Measurements from ENCODE around the gene APC2.
"Not testable (repeated sequence)": the region's sequence is repeated elsewhere in the genome, so short reads cannot be mapped to it uniquely, and the experiment has no call there.

Gene APC2

GRCh38 chr19:1491114-1491848 is 41.4 kb downstream of the APC2 start, which contains the start of gene REEP6:
TSS of gene REEP6 (plus strand) at chr19:1491181. CDS start at chr19:1491270, 89 bp downstream.
- H3K27ac ChIP-seq, result no peak within 1 kb of the TSS
- DNase-seq (ENCODE audit: low read depth, low spot score), result no peak

- DNase-seq (ENCODE audit: low read depth, low spot score), result no peak
- H3K27ac ChIP-seq, result no peak overlapping the region
Observed at GRCh38 chr19:1491849-1492170, 41.9 kb downstream of the APC2 start.

- no peak for DNase-seq (ENCODE audit: low read depth, low spot score)
- H3K27ac ChIP-seq, result no peak overlapping the region
Observed at GRCh38 chr19:1492474-1493006, 42.6 kb downstream of the APC2 start.

GRCh38 chr19:1494115-1494815 is 44.3 kb downstream of the APC2 start:
- no peak for DNase-seq (ENCODE audit: low read depth, low spot score)

GRCh38 chr19:1495051-1495798 is 45.3 kb downstream of the APC2 start:
- no peak for DNase-seq (ENCODE audit: low read depth, low spot score)
- H3K27ac ChIP-seq, result no peak overlapping the region

More at GRCh38 chr19:1494115-1494815, 44.3 kb downstream of the APC2 start:
- H3K27ac ChIP-seq, result no peak overlapping the region

- H3K27ac ChIP-seq, result no peak overlapping the region
- DNase-seq (ENCODE audit: low read depth, low spot score), result no peak
Observed at GRCh38 chr19:1495799-1496713, 46.1 kb downstream of the APC2 start.

GRCh38 chr19:1496714-1497577 is 47.0 kb downstream of the APC2 start:
- H3K27ac ChIP-seq, result no peak overlapping the region
- no peak for DNase-seq (ENCODE audit: low read depth, low spot score)

GRCh38 chr19:1497578-1498235 is 47.8 kb downstream of the APC2 start:
- no peak for DNase-seq (ENCODE audit: low read depth, low spot score)
- H3K27ac ChIP-seq, result no peak overlapping the region

- DNase-seq (ENCODE audit: low read depth, low spot score); H3K27ac ChIP-seq: not testable (repeated sequence)
Observed at GRCh38 chr19:1499231-1499630, 49.3 kb downstream of the APC2 start.

- no peak overlapping the region for H3K27ac ChIP-seq
Observed at GRCh38 chr19:1501200-1501595, 51.3 kb downstream of the APC2 start.

GRCh38 chr19:1502433-1503088 is 52.6 kb downstream of the APC2 start:
- DNase-seq (ENCODE audit: low read depth, low spot score), result no peak
- no peak overlapping the region for H3K27ac ChIP-seq

More at GRCh38 chr19:1501200-1501595, 51.3 kb downstream of the APC2 start:
- DNase-seq (ENCODE audit: low read depth, low spot score), result no peak

- H3K27ac ChIP-seq, result no peak overlapping the region
- DNase-seq (ENCODE audit: low read depth, low spot score), result no peak
Observed at GRCh38 chr19:1503089-1503924, 53.4 kb downstream of the APC2 start.

GRCh38 chr19:1503925-1504773 is 54.2 kb downstream of the APC2 start:
- no peak for DNase-seq (ENCODE audit: low read depth, low spot score)
- H3K27ac ChIP-seq, result no peak overlapping the region

GRCh38 chr19:1505012-1505411 is 55.1 kb downstream of the APC2 start:
- no peak for DNase-seq (ENCODE audit: low read depth, low spot score)

GRCh38 chr19:1505991-1506881 is 56.3 kb downstream of the APC2 start:
- DNase-seq (ENCODE audit: low read depth, low spot score), result no peak
- H3K27ac ChIP-seq, result no peak overlapping the region

More at GRCh38 chr19:1505012-1505411, 55.1 kb downstream of the APC2 start:
- H3K27ac ChIP-seq, result no peak overlapping the region

Measured in epithelial cell of prostate (primary cell).